CD4-positive, alpha-beta T cell (primary cell): ENCODE measurements around the gene ARHGAP25. TPM values are rescaled to one million over a fixed set of nuclear protein-coding genes. Genes with fewer than 3 reads are reported as not detected.

Experiments used
- ATAC-seq: fragments of 200-7000 bp; cut with Tn5 transposase; one replicate; pipeline ENCODE4 v1.10.0; 2022; ENCODE audit warnings: mild to moderate bottlenecking; ENCODE audit not compliant: poor library complexity
- CTCF ChIA-PET: fragments of 350-600 bp; sonication (Branson Sonifier 250); formaldehyde crosslinking; loops from one replicate; lab custom pipeline; 2021; ENCODE audit warnings: antibody characterized with exemption, inconsistent platforms; lab: Charles Lee
- POLR2A ChIA-PET: fragments of 350-600 bp; sonication (Branson Sonifier 250); formaldehyde crosslinking; loops from one replicate; lab custom pipeline; 2021; ENCODE audit warnings: antibody characterized with exemption, inconsistent platforms; lab: Charles Lee
- DNase-seq, 14 experiments: peaks; one replicate each; pipeline ENCODE4 v3.0.0-alpha.2; 2013 to 2020; ENCODE audit warnings: mixed read lengths in 2 of 14
- H3K27ac ChIP-seq, 2 donors: one replicate each; pipeline versions ENCODE4 v1.5.1 to v1.7.0; 2013; ENCODE audit warnings: low read length in 2 of 2, low read depth in 1 of 2, mild to moderate bottlenecking in 1 of 2
- H3K27me3 ChIP-seq, 2 experiments: 1 replicate in 1 of 2; 2 replicates in 1 of 2; pipeline versions ENCODE4 v1.6.1 to v1.7.0; 2013; ENCODE audit warnings: low read length in 2 of 2, control low read depth in 1 of 2, mild to moderate bottlenecking in 1 of 2, moderate library complexity in 1 of 2; ENCODE audit not compliant: insufficient read depth in 2 of 2, control insufficient read depth in 1 of 2
- H3K36me3 ChIP-seq: one replicate; pipeline ENCODE4 v1.6.1; 2013; ENCODE audit warnings: low read length, control low read depth; ENCODE audit not compliant: insufficient read depth
- H3K4me1 ChIP-seq: one replicate; pipeline ENCODE4 v1.6.1; 2013; ENCODE audit warnings: low read length, control low read depth; ENCODE audit not compliant: insufficient read depth
- H3K4me3 ChIP-seq: one replicate; pipeline ENCODE4 v1.5.1; 2013; ENCODE audit warnings: mild to moderate bottlenecking, low read length, moderate library complexity
- H3K9me3 ChIP-seq, 2 experiments: 1 replicate in 1 of 2; 2 replicates in 1 of 2; pipeline versions ENCODE4 v1.6.1 to v1.7.0; 2013; ENCODE audit warnings: low read length in 2 of 2, mild to moderate bottlenecking in 2 of 2, control low read depth in 1 of 2, moderate library complexity in 1 of 2; ENCODE audit not compliant: control insufficient read depth in 1 of 2, insufficient read depth in 1 of 2
- H3K27ac Mint-ChIP-seq: one replicate; pipeline ENCODE4 v1.8.0; 2020; ENCODE audit warnings: mixed read lengths
- H3K27me3 Mint-ChIP-seq: one replicate; pipeline ENCODE4 v1.8.0; 2021; ENCODE audit warnings: mixed read lengths
- H3K36me3 Mint-ChIP-seq: one replicate; pipeline ENCODE4 v1.8.0; 2021; ENCODE audit warnings: low read depth, mixed read lengths
- H3K4me1 Mint-ChIP-seq: one replicate; pipeline ENCODE4 v1.8.0; 2021; ENCODE audit warnings: low read depth, mixed read lengths
- H3K4me3 Mint-ChIP-seq: one replicate; pipeline ENCODE4 v1.8.0; 2020; ENCODE audit warnings: mild to moderate bottlenecking, mixed read lengths
- H3K9me3 Mint-ChIP-seq: one replicate; pipeline ENCODE4 v1.8.0; 2020; ENCODE audit warnings: mixed read lengths
- intact Hi-C, 2 experiments: fragments of 100-400 bp; cut with DNase I in 1 of 2; cut with micrococcal nuclease in 1 of 2; formaldehyde crosslinking; loops; one replicate each; pipeline versions ENCODE4 v1.15.1 to v1.9.0; 2023 to 2025; cut with DNase I, micrococcal nuclease
- total RNA-seq, 174 experiments: library from RNA in 2 of 174; stranded (reverse) in 2 of 174; gene quantifications; one replicate each; pipeline ENCODE4 v1.2.3 and lab custom pipeline; 2021 to 2026
- TF ChIP-seq, protein P1 (sequence below): fragments of 200-600 bp; IDR thresholded peaks from one replicate; pipeline ENCODE4 v1.8.0; 2022; ENCODE audit warnings: antibody characterized with exemption, mild to moderate bottlenecking

Gene ARHGAP25
- total RNA-seq, 2 experiments from 2014 or later, result 39.3 to 41.8 TPM

- intact Hi-C loops, result no loop called here
- Mint-ChIP-seq H3K27ac (no peak overlapping the region), H3K4me1 (peaks cover 14% of the 10 kb centered on the region), H3K4me3 (no peak overlapping the region), H3K36me3 (no peaks in the 10 kb centered on the region), H3K9me3 (peaks cover 4% of the 10 kb centered on the region), H3K27me3 (peaks cover 8% of the 10 kb centered on the region)
- no peak for DNase-seq
- H3K9me3 ChIP-seq, result no peaks in the 10 kb centered on the region
- TF ChIP-seq, protein P1, sequence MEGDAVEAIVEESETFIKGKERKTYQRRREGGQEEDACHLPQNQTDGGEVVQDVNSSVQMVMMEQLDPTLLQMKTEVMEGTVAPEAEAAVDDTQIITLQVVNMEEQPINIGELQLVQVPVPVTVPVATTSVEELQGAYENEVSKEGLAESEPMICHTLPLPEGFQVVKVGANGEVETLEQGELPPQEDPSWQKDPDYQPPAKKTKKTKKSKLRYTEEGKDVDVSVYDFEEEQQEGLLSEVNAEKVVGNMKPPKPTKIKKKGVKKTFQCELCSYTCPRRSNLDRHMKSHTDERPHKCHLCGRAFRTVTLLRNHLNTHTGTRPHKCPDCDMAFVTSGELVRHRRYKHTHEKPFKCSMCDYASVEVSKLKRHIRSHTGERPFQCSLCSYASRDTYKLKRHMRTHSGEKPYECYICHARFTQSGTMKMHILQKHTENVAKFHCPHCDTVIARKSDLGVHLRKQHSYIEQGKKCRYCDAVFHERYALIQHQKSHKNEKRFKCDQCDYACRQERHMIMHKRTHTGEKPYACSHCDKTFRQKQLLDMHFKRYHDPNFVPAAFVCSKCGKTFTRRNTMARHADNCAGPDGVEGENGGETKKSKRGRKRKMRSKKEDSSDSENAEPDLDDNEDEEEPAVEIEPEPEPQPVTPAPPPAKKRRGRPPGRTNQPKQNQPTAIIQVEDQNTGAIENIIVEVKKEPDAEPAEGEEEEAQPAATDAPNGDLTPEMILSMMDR, result no peak
- no peak overlapping the region for H3K4me3 ChIP-seq
- ATAC-seq, result no peak
- no peaks in the 10 kb centered on the region for H3K36me3 ChIP-seq
- CTCF ChIA-PET, result no interaction called here
- H3K4me1 ChIP-seq, result peaks cover 2% of the 10 kb centered on the region
- no peak overlapping the region for H3K27ac ChIP-seq
- H3K27me3 ChIP-seq, result no peaks in the 10 kb centered on the region
- POLR2A ChIA-PET, result no interaction called here
Observed at GRCh38 chr2:68693951-68694350, 40.7 kb upstream of the ARHGAP25 start.

DNA sequence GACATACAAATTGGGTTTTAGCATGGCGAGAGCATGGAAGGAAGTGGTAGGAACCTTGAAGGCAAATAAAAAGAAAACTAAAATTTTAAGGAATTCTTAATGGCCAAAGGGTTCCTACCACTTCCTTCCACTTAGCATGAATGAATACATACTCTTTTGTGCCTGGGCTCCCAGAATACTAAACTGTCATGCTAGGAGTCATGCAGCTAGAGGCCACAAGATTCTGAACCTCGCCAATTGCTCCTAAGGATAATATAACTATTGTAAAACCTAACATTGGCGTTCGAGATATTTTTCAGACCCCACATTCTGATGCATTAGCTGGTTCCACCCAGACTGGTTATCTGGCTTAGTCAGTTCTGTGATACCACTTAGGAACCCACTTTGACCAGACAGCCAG, 38.6 kb upstream of the ARHGAP25 start:
- Histone ChIP-seq H3K9me3 (peaks cover 0 to 6% of the 10 kb centered on the region in 2 experiments), H3K4me3 (no peak overlapping the region), H3K36me3 (no peaks in the 10 kb centered on the region), H3K27ac (no peak overlapping the region), H3K27me3 (no peaks in the 10 kb centered on the region), H3K4me1 (no peaks in the 10 kb centered on the region)
- DNase-seq (no peak), ATAC-seq (no peak)
- ChIA-PET POLR2A (no interaction called here), CTCF (no interaction called here)
- intact Hi-C loops, result no loop called here
- H3K27ac Mint-ChIP-seq, result no peak overlapping the region
- peaks cover 8% of the 10 kb centered on the region for H3K27me3 Mint-ChIP-seq
- TF ChIP-seq, protein P1, result no peak
- H3K4me1 Mint-ChIP-seq, result no peaks in the 10 kb centered on the region
- H3K9me3 Mint-ChIP-seq, result peaks cover 4% of the 10 kb centered on the region
- no peak overlapping the region for H3K4me3 Mint-ChIP-seq
- no peaks in the 10 kb centered on the region for H3K36me3 Mint-ChIP-seq

DNA sequence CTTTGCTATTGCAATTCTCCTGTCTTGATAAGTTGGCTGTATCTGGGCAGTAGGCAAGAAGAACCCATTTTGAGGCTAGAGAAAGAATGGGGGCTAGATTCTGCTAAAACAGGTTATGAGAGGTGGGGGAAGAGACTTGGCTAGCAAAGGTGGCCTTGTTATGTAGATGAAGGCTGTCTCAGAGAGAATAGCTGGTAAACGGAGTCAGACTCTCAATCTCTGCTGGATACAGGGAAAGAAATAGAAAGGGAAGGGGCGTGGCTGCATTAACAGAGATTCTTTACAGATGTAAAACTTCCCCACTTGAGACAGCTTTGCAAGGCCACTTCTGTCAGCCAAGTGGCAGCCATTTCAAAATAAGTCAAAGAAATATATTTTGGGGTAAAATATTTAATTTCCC, 38.1 kb upstream of the ARHGAP25 start:
- Mint-ChIP-seq H3K4me3 (no peak overlapping the region), H3K36me3 (no peaks in the 10 kb centered on the region), H3K9me3 (peaks cover 4% of the 10 kb centered on the region), H3K4me1 (no peaks in the 10 kb centered on the region), H3K27ac (no peak overlapping the region), H3K27me3 (peaks cover 8% of the 10 kb centered on the region)
- no peak overlapping the region for H3K4me3 ChIP-seq
- POLR2A ChIA-PET, result no interaction called here
- no peaks in the 10 kb centered on the region for H3K36me3 ChIP-seq
- no peak for DNase-seq
- H3K9me3 ChIP-seq, result peaks cover 0 to 6% of the 10 kb centered on the region in 2 experiments
- H3K27ac ChIP-seq, result no peak overlapping the region
- no peaks in the 10 kb centered on the region for H3K4me1 ChIP-seq
- CTCF ChIA-PET, result interaction anchor here (0.9 to 1.2 kb wide), 2 partner anchors 12 to 233 kb away, joined by 3 read pairs; no protein-coding TSS in a partner anchor
- H3K27me3 ChIP-seq, result no peaks in the 10 kb centered on the region
- TF ChIP-seq, protein P1, result no peak
- intact Hi-C loops, result no loop called here
- ATAC-seq, result no peak
